ENCODE results near the gene USP24. TPM values are rescaled to one million over a fixed set of nuclear protein-coding genes. Genes with fewer than 3 reads are reported as not detected.

Gene USP24
- total RNA-seq, 1 experiment from 2014 or later, result 35.3 TPM

- Mint-ChIP-seq H3K36me3 (ENCODE audit: insufficient read depth in 1 of 3, low read depth in 3 of 3) (peaks cover 7 to 49% (median 39%) of the 10 kb centered on the region in 3 experiments; a peak in 6 of 7 replicates), H3K4me1 (peaks cover 2 to 3% of the 10 kb centered on the region in 2 experiments; a peak in 3 of 4 replicates), H3K27ac (no peak overlapping the region), H3K4me3 (no peak overlapping the region), H3K9me3 (no peaks in the 10 kb centered on the region), H3K27me3 (ENCODE audit: low read depth) (no peaks in the 10 kb centered on the region)
- H3K9ac ChIP-seq (ENCODE audit: extremely low read depth, insufficient read length, low read length), result no peak overlapping the region
- no peak overlapping the region for H3T11ph ChIP-seq (ENCODE audit: low read length)
- H3K79me1 ChIP-seq (ENCODE audit: insufficient read depth, low read depth, low read length, poor library complexity, severe bottlenecking), result no peaks in the 10 kb centered on the region
- WGBS (ENCODE audit: extremely low coverage, insufficient read length, low lambda C conversion rate), result no CpG with 5 or more reads among the region's 1 CpG
- no peak overlapping the region for H2BK12ac ChIP-seq (ENCODE audit: insufficient read length, low read depth, low read length)
- no peak overlapping the region for H2BK15ac ChIP-seq (ENCODE audit: low read depth, low read length)
- H3K79me2 ChIP-seq (ENCODE audit: insufficient read depth, low read length), result no peaks in the 10 kb centered on the region
- no peak overlapping the region for H3K14ac ChIP-seq (ENCODE audit: insufficient read depth, low read length)
- H2BK120ac ChIP-seq (ENCODE audit: low read depth, low read length, poor library complexity, severe bottlenecking), result no peak overlapping the region
- no peak overlapping the region for H3K4me2 ChIP-seq (ENCODE audit: insufficient read depth, insufficient read length, low read length)
- H3K9me3 ChIP-seq (ENCODE audit: control insufficient read depth, low read depth, low read length), result no peaks in the 10 kb centered on the region
- no peaks in the 10 kb centered on the region for H3K23me2 ChIP-seq (ENCODE audit: insufficient read length, low read depth, low read length, poor library complexity, severe bottlenecking)
- H3K4ac ChIP-seq (ENCODE audit: low read depth, low read length), result no peak overlapping the region
- no peaks in the 10 kb centered on the region for H3K27me3 ChIP-seq (ENCODE audit: insufficient read depth, low read length)
- no peak overlapping the region for H3K18ac ChIP-seq (ENCODE audit: insufficient read length, low read depth, low read length)
- no peak for DNase-seq
- no peak overlapping the region for H2BK5ac ChIP-seq (ENCODE audit: insufficient read length, low read length)
- TF ChIP-seq CTCF (conservative IDR thresholded peaks at IDR 0.05), result no peak
- H4K20me1 ChIP-seq (ENCODE audit: control insufficient read depth, insufficient read depth, insufficient read length), result no peaks in the 10 kb centered on the region
- H2AFZ ChIP-seq (ENCODE audit: low read length), result no peak overlapping the region
- H2BK20ac ChIP-seq (ENCODE audit: low read depth, low read length, poor library complexity, severe bottlenecking), result no peak overlapping the region
- no peak overlapping the region for H4K8ac ChIP-seq (replicated peaks; ENCODE audit: insufficient read length, low read depth, low read length)
- no peak overlapping the region for H3K27ac ChIP-seq (ENCODE audit: insufficient read length, low read depth, low read length)
- no peak overlapping the region for H3K56ac ChIP-seq (ENCODE audit: insufficient read length, low read depth, low read length)
- H3K23ac ChIP-seq (ENCODE audit: insufficient read length, low read depth, low read length), result no peak overlapping the region
- no peaks in the 10 kb centered on the region for H3K4me1 ChIP-seq (ENCODE audit: insufficient read depth, low read length)
- H2AK5ac ChIP-seq (ENCODE audit: insufficient read length, low read length), result no peak overlapping the region
- no peak overlapping the region for H4K91ac ChIP-seq (ENCODE audit: insufficient read length, low read depth, low read length)
- H4K5ac ChIP-seq (ENCODE audit: insufficient read length, low read depth, low read length), result no peak overlapping the region
Observed at GRCh38 chr1:55141295-55141893, 73.8 kb downstream of the USP24 start.

All from H9 (cell line).